Ishikawa (cell line): Measurements from ENCODE around the gene PSD4.

Source experiments
- EGR1 ChIP-seq: IDR thresholded peaks from 2 replicates; pipeline ENCODE4 v1.6.1; 2012
- EP300 ChIP-seq: IDR thresholded peaks from 2 replicates; pipeline ENCODE4 v1.6.1; 2012; ENCODE audit warnings: borderline replicate concordance
- FOXM1 ChIP-seq: IDR thresholded peaks from 2 replicates; pipeline ENCODE4 v1.6.1; 2012; ENCODE audit warnings: low read depth, borderline replicate concordance
- RAD21 ChIP-seq: IDR thresholded peaks from 2 replicates; pipeline ENCODE4 v1.6.1; 2012; ENCODE audit warnings: low read depth
- ZBTB7A ChIP-seq: IDR thresholded peaks from 2 replicates; pipeline ENCODE4 v1.6.1; 2012; ENCODE audit warnings: low read depth
- TF ChIP-seq, protein P1 (sequence below): IDR thresholded peaks from 2 replicates; pipeline ENCODE4 v1.6.1; 2012
- TF ChIP-seq, protein P2 (sequence below): IDR thresholded peaks from 2 replicates; pipeline ENCODE4 v1.6.1; 2012; ENCODE audit warnings: low read depth, mild to moderate bottlenecking

DNA sequence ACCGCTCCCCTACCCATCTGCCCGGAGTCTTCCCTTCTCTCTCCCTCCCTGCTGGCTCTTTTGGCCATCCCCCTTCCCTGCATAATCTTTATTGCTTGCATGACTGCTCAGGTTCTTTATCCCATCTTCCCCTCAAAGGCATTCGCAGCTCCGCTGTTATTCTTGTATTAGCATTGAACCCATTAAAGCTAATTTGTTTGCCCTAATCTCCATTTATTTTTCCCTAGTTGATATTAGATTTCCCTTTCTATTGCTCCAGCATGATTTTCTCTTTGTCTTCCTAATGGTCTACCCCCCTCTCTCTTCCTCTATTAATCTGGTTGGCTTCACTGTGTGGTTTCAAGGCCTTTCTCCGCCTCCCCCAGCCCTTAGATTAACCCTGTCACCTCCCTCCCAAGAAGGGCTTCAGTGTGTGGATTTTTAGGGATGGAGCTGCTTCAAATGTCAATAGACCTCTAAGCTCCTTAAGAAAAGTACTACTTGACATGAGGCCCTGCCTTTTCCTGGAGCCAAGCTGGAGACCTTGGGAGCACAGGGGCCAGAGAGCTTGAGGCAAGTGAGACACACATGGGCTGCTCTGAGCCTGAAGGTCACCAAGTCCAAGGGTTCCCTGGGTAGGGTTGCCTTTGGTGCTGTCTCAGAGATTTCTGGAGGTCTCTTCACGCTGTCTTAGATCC lies 84.8 kb downstream of the PSD4 start:
- TF ChIP-seq EGR1 (no peak), RAD21 (no peak), FOXM1 (no peak), EP300 (no peak), ZBTB7A (no peak)
- TF ChIP-seq, protein P1, sequence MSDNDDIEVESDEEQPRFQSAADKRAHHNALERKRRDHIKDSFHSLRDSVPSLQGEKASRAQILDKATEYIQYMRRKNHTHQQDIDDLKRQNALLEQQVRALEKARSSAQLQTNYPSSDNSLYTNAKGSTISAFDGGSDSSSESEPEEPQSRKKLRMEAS, result no peak
- TF ChIP-seq, protein P2, sequence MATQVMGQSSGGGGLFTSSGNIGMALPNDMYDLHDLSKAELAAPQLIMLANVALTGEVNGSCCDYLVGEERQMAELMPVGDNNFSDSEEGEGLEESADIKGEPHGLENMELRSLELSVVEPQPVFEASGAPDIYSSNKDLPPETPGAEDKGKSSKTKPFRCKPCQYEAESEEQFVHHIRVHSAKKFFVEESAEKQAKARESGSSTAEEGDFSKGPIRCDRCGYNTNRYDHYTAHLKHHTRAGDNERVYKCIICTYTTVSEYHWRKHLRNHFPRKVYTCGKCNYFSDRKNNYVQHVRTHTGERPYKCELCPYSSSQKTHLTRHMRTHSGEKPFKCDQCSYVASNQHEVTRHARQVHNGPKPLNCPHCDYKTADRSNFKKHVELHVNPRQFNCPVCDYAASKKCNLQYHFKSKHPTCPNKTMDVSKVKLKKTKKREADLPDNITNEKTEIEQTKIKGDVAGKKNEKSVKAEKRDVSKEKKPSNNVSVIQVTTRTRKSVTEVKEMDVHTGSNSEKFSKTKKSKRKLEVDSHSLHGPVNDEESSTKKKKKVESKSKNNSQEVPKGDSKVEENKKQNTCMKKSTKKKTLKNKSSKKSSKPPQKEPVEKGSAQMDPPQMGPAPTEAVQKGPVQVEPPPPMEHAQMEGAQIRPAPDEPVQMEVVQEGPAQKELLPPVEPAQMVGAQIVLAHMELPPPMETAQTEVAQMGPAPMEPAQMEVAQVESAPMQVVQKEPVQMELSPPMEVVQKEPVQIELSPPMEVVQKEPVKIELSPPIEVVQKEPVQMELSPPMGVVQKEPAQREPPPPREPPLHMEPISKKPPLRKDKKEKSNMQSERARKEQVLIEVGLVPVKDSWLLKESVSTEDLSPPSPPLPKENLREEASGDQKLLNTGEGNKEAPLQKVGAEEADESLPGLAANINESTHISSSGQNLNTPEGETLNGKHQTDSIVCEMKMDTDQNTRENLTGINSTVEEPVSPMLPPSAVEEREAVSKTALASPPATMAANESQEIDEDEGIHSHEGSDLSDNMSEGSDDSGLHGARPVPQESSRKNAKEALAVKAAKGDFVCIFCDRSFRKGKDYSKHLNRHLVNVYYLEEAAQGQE, result no peak
